UCSD-AML1 (cell line): ENCODE measurements around the gene STXBP5.

Source experiments
- DNase-seq: peaks from one replicate; lab custom pipeline; 2025; ENCODE audit not compliant: unreplicated experiment; lab: John Stamatoyannopoulos, UW

Gene STXBP5

DNA sequence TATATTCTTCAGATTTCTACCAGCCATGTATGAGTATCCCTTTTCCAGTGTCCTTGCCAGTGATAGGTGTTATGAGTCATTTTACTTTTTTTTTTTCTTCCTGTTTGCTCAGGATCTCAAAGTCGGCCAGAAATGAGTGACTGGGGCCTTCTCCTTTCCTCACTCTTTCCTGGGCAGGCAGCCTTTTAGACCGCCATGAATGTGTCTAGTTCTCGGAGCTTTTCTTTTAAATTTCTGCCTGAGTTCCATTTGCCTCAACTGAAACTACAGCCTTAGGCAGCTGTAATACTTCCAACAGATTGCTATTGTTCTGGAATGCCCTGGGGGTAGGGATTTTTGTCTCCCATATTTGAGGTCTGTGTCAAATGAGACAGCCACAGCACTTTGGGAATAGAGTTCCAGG, 83.7 kb downstream of the STXBP5 start:
- no peak for DNase-seq

DNA sequence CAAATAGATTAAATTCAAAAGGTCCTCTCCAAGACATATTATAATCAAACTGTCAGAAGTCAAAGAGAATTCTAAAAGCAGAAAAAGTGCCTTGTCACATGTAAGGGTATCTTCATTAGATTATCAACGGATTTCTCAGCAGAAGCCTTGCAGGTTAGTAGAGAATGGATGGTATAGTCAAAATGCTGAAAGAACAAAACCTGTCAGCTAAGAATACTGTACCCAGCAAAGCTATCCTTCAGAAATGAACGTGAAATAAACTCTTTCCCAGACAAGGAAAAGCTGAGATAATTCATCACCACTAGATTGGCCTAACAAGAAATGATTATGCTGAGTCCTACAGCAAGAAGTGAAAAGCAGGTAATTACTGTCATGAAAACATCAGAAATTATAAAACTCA, 92.9 kb downstream of the STXBP5 start:
- DNase-seq: no peak

DNA sequence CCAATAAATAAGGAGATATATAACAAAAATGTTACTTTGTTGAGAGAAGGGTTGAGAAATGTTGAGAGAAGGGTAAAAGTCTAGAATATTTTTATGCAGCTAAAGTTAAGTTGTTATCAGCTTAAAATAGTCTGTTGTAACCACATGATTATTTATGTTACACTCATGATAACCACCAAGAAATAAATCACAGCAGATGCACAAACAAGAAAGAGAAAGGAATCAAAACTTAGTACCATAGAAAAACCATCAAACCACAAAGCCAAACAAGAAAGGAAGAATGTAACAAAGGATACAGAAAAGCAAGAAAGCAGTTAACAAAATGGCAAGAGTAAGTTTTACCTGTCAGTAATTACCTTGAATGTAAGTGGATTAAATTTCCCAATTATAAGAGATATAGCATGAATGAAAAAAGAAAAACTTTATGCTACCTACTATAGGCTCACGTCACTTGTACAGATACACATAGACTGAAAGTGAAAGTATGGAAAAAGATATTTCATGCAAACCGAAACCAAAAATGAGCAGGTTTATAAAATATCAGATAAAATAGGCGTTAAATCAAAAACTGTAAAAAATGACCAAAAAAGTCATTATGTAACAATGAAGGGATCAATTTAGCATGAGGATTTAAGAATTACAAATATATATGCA, 93.6 kb downstream of the STXBP5 start:
- DNase-seq: no peak

DNA sequence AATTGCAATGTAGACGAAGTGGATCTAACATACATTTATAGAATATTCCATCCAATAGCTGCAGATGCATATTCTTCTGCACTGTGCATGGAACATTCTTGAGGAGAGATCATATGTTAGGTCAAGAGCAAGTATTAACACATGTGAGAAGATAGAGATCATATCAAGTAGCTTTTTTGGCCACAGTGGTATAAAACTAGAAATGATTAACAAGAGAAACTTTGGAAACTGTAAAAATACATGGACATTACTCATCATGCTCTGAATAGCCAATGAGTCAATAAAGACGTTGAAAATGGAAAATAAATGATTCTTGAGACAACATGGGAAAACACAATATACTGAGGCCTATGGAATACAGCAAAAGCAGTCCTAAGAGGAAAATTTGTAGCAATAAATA, 94.2 kb downstream of the STXBP5 start:
- no peak for DNase-seq

DNA sequence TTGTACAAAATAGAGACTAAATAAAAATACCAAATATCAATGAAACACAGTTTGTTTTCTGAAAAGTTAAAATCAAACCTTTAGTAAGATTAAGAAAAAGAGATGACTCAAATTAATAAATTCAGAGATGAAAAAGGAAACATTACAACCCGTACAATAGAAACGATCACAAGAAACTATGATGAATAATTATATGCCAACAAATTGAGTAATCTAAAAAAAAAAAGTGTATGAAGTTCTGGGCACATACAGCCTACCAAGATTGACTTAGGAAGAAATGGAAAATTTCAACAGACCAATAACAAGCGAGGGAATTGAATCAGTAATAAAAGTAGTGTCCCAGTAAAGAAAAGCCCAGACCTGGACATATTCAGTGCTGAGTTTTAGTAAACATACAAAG, 94.8 kb downstream of the STXBP5 start:
- no peak for DNase-seq

DNA sequence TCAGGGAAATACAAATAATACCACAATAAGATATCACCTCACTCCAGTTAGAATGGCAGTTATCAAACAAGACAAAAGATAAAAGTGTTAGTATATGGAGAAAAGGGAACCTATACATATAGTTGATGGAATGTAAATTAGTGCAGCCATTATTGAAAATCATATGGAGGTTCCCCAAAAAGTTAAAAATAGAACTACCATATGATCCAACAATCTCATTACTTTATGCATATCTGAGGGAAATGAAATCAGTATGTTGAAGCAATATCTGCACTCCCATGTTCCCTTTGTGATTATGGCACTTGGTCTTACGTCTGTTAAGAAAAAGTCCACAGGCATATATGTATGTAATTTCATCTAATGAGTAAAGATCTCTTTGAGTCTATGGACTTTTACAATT, 96.9 kb downstream of the STXBP5 start:
- no peak for DNase-seq

DNA sequence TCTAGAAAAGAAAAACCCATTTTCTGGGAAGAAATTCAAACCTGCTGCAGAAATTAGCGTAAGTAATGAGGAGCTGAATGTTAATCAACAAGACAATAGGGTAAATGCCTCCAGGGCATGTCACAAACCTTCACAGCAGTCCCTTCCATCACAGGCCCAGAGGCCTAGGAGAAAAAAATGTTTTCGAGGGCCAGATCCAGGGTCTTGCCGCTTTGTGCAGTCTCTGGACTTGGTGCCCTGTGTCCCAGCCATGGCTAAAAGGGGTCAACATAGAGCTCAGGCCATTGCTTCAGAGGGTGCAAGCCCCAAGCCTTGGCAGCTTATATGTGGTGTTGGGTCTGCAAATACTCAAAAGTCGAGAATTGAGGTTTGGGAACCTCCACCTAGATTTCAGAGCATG, 99.8 kb downstream of the STXBP5 start:
- DNase-seq: no peak

DNA sequence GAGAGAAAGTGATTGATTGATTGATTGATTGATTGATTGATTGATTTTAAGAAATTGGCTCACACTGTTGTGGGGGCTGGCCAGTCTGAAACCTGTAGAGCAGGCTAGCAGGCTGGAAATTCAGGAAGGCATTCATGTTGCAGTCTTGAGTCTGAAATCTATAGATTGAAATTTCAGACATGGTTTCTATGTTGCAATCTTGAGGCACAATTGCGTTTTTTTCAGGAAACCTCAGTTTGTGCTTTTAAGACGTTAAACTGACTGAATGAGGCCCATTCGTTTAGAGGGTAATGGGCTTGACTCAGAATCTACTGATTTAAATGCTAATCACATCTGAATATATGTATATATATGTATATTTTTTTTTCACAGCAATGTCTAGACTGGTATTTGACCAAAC, 106.3 kb downstream of the STXBP5 start:
- no peak for DNase-seq

DNA sequence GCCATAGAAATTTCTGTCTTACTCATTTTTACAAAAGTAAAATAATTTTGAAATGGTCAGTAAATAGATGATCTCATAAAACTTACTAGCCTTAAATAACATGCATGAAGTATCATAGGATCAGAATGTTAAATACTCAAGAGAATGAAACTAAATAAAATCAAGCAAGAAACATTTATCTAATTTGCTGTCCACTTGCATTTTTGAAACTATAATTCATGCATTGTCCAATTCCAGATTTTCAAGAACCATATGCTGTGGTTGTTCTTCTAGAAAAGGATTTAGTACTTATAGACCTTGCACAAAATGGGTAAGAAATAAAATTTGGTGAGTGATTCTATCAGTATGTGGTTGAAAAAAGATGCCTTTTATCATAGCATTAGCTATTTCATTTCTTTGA, 107.0 kb downstream of the STXBP5 start:
- no peak for DNase-seq

DNA sequence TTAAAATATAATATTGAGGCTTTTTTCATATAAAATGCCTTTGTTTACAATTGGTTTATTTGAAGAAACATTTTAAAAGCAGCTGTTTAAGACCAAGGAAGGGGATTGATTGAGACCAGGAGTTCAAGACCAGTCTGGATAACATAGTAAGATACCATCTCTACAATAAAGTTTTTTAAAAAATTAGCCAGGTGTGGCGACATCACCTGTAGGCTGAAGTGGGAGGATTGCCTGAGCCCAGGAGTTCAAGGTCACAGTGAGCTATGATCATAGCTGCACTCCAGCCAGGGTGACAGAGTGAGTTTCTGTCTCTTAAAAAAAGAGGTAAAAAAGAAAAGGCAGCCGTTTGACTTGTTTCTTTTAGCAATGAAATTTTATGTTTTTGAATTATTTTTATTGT, 117.0 kb downstream of the STXBP5 start:
- DNase-seq: no peak

DNA sequence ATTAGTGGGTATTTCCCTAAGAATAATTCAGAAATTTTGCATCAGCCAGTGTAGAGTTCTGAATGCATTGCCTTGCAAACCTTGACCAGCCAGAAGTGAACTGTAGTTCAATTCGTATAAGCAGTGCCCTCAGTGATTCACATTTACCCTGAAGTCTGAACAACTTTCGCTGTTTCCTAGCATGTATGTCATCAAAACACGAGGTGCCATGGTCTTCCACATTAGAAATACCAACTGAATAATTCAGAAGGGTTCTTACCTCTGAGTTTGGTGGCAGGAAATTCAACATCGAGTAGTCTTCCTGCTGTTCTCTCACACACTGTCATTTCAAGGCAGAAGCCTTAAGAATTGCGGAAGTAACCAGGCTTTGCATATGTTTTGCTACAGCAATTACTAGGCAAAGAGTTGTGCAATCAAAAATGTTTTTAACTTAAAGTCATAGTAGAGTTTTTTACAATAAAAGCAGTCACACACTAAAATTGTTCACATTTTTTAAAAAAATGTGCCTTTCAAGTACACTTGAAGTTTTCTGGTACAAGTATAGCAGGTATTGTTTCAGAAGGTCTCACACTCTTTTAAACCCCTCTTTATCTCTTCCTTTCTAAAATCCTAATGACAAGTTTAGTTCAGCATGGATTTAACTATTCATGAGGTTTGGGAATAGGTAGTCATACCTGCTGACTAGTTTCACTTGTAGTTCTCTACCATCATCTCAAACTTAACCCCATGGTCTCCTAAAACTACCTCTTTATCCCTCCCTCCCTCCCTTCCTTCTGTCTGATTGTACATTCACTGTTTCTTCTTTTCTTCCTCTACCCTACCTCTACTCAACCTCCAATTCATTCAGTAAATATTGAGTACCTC, 118.3 kb downstream of the STXBP5 start:
- peak; percentile 12 for DNase-seq

DNA sequence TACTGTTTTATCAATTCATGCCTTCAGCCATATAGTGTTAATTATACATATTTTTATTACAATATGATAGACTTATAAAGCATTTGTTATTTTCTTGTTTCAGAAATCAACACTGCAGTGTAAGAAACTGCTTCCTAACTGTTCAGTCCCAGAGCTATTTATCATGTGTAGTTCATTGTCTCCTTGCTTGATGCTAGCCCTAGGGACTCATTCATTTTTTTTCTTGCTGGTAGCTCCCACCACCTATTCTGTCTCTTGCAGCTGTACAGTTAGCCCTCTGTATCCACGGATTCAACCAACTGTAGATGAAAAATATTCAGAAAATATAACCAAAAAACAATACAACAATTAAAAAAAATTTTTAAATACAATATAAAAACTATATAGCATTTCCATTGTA, 121.3 kb downstream of the STXBP5 start:
- DNase-seq: no peak

DNA sequence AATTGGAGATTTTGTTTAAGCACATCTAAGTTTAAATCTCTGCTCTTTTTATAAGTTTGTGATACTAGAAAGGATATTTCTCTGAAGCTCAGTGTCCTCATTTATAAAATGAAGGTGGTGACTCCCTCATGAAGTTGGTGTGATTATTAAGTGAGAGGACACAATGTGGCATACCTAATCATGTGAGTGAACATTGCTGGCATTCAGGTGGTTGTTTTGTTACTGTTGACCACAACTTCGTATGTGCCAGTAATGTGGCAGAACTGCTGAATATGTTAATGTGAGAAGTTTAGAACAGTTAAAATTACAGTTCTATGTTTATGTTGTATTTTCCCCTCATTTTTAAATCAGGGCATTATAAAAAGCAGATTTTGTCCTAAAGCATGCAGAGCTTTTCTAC, 127.2 kb downstream of the STXBP5 start:
- no peak for DNase-seq

DNA sequence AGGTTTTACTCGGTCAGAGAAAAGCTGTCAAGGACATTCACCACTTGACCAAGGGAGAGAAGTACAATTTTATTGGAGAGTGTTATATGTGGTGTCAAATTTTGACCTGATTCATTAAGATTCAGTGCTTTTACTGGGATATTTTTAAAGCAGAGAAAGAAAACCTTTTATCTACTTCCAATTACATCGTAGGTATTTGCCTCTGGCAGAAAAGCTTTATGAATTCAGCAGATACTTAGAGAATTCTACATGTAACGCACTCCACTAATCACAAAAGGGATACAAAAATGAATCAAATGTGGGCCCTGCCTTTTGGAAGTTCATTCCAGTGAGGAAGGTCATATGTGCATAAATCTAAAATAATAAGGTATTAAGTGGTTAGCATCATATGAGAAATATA, 133.7 kb downstream of the STXBP5 start:
- DNase-seq: no peak

DNA sequence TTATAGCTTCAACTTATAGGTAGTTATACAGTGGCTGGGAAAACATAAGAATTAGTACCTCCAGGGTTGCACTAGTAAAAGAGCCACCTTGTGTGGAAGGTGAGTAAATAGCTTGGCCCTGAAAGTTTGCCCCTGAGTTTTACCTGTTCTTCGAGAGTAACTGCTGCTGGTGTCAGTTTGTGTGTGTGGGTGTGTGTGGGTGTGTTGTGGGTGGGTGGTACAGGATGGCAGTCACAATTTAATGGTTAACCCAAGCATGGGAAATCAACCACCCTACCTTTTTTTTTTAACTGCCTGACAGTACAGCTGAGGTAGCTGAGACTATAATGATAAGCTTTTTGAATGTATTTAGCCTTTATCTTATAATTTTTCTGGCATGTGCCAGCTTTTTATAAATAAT, 137.3 kb downstream of the STXBP5 start:
- DNase-seq: no peak

DNA sequence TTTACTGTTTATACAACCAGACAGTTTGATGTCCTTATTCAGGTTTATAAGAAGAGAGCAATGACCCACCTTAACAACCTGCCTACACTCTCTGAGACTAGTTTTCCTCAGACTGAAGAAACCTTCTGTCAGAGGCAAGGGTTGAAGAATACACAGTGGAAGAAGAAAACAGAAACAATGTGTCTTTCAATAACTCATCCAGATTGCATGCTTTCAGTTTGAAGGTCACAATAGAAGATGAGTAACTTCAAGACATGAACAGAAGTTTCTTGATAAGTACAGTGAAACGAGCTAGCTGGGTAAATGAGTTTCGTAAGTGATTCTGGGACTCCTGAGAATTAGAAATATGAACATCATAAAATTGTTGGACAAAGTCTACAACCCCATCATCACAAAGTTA, 141.7 kb downstream of the STXBP5 start:
- no peak for DNase-seq

DNA sequence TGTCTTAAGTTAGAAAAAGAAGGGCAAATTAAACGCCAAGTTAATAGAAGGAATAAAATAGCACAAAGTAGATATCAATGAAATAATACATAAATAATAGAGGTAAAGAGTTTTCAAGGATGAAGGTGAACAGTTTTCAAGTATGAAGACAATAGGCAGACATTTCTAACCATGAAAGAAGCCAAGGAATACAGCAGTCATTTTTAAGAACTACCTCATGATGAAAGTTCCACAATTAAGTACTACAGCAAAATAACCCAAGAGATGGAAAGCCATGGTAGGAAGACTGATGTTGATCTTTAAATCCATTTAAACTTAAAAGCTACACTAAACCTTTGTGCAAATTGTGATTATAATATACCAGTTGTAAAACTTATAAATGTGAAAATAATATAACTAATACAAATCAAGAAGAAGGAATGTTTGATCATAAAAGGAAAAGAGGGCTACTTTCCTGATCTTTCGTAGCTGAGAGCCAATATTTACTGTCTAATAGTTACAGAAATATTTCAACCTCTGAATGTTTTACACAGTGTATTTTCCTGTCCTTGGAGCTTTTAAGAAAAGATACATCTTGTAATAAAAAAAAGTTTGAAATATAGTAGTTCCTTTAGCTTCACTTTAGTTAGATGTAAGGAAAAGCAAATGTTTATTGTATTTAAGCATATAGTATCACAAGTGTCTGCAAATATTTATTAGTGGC, 143.1 kb downstream of the STXBP5 start:
- no peak for DNase-seq

DNA sequence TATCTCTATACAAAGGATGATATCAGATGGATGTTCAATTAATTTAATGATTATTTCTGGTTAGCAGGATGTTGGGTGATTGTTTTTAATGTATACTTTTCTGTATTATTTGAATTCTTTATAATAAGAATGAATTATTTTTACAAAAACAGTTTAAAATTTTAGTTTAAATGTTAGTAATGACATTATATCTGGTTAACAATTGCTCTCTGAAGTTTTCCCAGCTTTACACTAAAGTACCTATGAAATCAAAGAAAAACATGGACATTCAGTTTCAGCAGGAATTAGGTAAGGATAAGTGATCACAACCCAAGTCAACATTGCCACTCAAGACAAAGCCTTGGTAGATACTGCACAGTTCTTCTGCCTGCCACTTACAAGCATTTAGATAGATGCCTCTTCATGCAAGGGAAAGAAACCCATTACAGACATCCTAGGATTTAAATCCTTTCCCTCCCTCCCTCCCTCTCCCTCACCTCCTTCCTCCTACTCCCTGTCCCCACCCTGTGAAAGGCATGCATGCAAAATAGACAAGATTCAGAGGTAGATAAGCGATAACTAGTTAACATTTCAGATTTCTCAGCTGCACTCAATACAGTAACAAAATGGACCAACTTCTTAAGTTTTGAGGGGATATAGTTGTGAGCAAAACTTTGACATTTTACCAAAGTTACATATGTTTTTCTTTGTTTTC, 143.8 kb downstream of the STXBP5 start:
- no peak for DNase-seq

DNA sequence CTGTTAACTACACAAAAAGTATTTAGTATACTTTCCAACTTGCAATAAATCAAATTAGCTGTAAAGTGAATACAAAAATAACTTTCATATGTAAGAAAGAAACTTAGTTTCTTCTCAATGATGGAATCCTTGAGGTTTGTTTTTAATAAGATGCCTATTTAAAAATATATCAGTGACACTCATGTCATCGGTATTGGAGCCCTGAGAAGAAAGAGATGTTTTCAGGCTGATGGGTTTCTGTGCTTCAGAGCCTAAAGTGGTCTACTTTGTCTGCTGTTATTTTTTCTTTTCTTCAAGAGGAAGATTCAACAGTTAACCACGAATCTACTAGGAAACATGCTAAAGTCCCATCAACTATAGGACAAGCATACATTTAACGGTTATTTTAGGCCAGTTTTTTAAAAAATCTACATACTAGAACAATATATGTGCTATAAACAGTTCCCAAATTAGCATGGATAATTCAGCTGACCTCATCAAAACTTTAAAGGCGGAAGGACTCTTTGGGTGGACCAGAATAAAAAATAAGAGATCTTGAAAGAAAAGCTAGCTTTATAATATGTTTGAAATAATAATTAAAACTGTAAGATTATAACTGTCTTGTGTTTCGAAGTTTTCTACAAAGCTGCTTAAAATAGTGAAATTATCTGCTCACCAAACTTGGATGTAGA, 157.2 kb downstream of the STXBP5 start:
- DNase-seq: no peak

DNA sequence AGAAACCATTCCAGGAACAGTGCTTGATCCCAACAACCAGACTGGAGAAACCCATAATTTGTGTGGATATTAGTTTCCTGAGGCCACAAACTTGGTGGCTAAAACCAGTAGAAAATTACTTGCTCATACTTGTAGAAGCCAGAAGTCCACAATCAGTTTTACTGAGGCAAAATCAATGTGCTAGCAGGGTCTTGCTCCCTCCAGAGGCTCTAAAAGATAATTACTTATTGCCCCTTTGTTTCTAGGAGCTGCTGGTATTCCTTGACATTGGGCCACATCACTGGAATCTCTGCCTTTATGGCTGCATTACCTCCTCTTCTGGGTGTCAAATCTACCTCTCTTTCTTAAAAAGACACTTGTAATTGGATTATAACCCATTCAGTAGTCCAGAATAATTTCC, 162.1 kb downstream of the STXBP5 start:
- DNase-seq: no peak

DNA sequence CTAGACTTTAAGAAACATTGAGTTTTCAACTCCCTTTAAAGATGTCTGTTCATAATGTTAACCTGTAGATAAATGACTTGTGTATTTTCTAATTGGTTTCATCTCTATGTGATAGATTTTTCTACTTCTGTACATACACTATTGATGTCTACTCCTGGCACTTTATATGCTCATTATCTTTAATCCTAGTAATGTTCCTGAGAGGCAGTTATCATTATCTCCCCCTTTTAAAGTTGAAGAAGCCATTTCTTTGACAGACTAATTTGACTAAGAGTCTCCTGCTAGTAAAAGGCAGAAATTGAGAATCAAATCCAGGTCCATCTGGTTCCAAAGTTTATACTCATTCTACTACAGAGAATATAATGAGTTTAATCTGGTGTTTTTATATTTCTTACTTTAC, 167.1 kb downstream of the STXBP5 start:
- DNase-seq: no peak
